ENCODE results near the gene GADD45G.

The GADD45G gene

DNA sequence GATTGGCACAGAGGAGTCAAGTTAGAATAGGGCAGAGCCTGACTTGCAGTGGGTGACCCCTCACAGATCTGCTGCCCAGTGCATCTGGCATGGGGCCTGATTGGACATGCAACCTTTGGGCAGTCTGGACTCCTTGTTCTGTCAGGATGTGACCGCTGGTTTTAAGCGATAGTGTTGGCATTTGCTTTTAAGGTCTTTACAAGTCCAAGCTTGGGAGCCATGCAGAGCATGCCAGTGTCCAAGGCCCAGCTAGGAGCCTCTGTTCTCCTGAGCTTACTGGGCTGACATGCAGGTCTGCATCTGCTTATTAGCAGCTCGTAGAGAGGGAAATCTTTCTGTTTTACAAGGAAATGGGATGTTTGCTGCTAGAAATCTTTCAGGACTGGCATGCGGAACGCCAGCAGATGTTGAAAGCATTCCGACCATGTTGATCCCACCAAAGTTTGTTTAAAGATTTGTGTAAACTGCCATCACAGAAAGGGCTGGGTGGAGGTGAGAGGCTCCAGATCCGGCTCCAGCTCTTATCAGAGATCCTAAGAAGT lies 27.5 kb downstream of the GADD45G start:
- TF ChIP-seq JUND (IDR thresholded peaks at IDR 0.05; ENCODE audit: low read depth) = no peak
- in situ Hi-C loops (cut with HindIII; ENCODE audit: low pct_unique_long_range_greater_than_20kb, low sequenced_read_pairs) = no loop called here
- no peak for DNase-seq (ENCODE audit: low read depth in 1 of 2, low spot score in 1 of 2)

DNA sequence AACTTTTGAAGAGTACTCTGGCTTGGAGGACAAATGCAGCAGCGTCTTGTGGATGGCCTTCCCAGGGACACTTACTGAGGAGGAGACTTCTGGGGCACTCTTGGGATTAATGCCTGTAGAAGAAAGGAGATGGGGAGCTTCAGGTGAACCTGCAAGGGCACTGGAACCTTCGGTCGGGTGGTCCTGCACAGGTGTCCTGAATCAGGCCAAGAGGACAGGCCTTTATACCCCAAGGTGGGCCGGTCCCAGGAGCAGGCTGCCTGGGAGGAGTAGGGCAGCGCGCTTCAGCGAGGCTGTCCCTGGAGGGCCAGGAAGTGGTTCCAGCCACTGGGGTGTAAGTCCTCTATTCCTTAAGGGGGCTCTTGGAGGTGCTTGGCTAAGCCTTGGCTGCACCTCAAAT lies 27.9 kb downstream of the GADD45G start:
- no peak for DNase-seq (ENCODE audit: low read depth in 1 of 2, low spot score in 1 of 2)
- TF ChIP-seq JUND (IDR thresholded peaks at IDR 0.05; ENCODE audit: low read depth) = no peak
- in situ Hi-C loops (cut with HindIII; ENCODE audit: low pct_unique_long_range_greater_than_20kb, low sequenced_read_pairs) = no loop called here

DNA sequence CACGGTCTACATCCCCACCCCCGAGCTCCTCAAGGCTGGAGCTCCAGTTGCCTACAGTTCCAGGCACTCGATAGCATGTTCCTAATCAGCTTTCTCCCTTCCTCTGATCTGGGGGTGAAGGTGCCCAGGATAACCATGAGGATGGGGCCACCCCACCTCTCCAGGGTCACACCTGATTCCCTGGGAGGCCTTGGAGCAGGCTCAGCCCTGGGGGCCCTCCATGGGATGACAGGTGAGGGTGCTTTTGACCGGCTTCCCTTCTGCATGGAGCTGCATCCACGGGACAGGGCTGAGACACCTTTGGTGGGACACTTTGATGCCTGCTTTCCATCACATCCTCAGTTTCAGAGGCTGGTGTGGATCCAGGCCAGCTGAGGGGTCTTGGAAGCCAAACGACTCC lies 28.6 kb downstream of the GADD45G start:
- in situ Hi-C loops (cut with HindIII; ENCODE audit: low pct_unique_long_range_greater_than_20kb, low sequenced_read_pairs) = no loop called here
- DNase-seq (ENCODE audit: low read depth in 1 of 2, low spot score in 1 of 2) = no peak
- TF ChIP-seq JUND (IDR thresholded peaks at IDR 0.05; ENCODE audit: low read depth) = no peak

DNA sequence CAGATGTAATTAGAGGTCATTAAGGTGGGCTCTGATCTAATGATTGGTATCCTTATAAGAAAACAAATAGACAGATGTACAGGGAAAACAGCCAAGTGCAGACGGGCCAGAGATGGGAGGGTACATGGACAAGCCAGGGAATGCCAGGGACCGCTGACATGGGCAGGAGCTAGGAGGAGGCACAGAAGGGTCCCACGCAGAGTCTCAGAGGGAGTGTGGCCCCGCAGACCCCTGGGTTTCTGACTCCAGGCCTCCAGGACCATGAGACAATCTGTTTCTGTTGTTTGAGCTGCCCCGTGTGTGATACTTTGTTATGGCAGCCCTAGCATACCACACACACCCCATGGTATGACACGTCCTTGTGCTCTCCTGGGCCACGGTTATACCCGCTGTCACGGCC lies 29.1 kb downstream of the GADD45G start:
- TF ChIP-seq JUND (IDR thresholded peaks at IDR 0.05; ENCODE audit: low read depth) = no peak
- in situ Hi-C loops (cut with HindIII; ENCODE audit: low pct_unique_long_range_greater_than_20kb, low sequenced_read_pairs) = no loop called here
- no peak for DNase-seq (ENCODE audit: low read depth in 1 of 2, low spot score in 1 of 2)

DNA sequence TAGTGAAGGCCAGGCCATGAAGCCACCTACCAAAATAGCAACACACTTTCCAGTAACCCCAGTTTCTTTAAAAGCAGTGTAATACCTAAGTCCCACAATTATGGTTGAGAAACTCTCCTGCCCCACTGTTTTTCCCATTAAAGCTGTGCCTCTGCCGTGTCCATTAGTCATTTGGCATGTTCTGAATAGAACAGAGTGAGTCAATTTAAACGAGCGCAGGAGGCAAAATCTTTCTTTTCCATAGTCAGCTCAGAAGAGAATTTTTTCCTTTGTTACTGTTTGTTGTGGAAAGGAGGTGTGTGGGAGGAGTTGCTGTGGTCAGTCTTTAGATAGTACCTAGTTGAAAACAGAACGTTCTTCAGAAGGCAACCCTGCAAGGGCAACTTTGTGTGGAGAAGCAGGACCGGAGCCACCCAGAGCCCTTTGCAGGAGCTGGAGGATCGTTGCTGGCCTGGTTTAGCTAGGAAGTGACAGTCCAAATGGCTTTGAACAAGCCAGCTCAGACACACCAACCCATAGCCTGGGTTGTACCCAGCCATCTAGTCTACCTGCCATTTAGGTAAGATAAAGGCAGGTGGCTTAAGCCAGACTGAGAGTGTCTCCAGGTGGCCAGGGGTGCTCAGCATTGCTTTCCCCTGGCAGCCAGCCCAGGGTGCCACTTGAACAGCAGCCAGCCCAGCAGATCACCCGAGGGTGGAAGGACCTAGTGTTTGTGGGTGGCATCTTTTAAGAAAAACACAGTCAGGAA lies 30.4 kb downstream of the GADD45G start:
- DNase-seq (ENCODE audit: low read depth in 1 of 2, low spot score in 1 of 2) = no peak
- in situ Hi-C loops (cut with HindIII; ENCODE audit: low pct_unique_long_range_greater_than_20kb, low sequenced_read_pairs) = no loop called here

DNA sequence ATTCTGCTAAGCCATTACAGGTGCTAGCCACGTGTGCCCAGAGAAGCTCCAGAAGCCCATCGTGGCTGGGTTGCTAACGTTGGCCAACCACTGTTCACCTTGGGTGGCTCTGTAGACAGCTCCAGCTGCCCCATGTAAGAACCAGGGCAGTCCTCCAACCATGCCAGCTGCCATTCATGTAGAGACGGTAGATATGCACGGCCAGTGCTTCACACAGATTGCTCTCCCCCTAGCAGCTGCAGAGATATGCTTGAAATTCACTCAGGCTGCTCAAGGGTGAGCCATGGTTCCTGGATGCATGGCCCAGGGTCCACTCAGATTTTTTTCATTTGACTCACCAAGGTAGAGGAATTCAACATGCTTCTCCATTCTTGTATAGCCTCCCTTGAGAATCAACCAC lies 31.0 kb downstream of the GADD45G start:
- no peak for TF ChIP-seq JUND (IDR thresholded peaks at IDR 0.05; ENCODE audit: low read depth)
- DNase-seq (ENCODE audit: low read depth in 1 of 2, low spot score in 1 of 2) = no peak
- in situ Hi-C loops (cut with HindIII; ENCODE audit: low pct_unique_long_range_greater_than_20kb, low sequenced_read_pairs) = no loop called here

More for the DNA sequence above, 30.4 kb downstream of the GADD45G start:
- TF ChIP-seq JUND (IDR thresholded peaks at IDR 0.05; ENCODE audit: low read depth) = no peak

DNA sequence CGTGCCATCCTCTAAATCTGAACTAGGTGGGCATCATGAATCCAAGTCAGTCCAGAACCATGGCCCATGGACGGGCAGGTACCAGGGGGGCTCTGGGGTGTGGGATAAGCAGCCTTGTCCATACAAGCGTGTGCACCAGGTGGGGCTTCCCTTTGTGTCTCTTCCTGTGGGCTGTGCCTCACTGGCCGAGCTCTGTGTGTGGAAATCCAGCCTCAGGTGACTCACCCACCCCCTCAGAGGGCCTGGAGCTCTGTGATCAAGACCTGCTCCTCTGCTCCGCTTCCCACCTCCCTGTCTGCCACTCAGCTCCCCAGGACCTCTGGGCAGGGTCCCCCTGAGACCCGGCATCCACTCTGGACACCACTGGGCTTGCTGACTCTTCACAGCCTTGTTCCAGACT lies 33.0 kb downstream of the GADD45G start:
- no peak for TF ChIP-seq JUND (IDR thresholded peaks at IDR 0.05; ENCODE audit: low read depth)
- no peak for DNase-seq (ENCODE audit: low read depth in 1 of 2, low spot score in 1 of 2)
- in situ Hi-C loops (cut with HindIII; ENCODE audit: low pct_unique_long_range_greater_than_20kb, low sequenced_read_pairs) = no loop called here

DNA sequence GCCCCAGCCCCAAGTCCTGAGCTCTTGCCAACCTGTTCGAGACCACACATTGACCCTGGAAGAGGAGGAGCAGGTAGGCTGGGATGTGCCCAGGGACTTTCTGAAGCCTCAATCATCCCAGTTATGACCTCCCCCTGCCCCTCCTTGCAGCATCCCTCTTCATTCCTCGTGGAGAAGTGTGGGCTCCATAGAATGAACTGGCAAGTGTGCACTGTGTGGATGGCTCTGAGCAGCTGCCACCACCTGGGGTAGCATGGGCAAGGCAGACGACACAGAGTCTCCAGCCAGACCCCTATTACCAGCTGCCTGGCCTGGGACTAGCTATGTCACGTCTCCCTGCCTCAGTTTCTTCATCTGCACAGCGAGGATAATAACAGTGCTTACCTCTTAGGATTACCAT lies 33.5 kb downstream of the GADD45G start:
- in situ Hi-C loops (cut with HindIII; ENCODE audit: low pct_unique_long_range_greater_than_20kb, low sequenced_read_pairs) = no loop called here
- no peak for DNase-seq (ENCODE audit: low read depth in 1 of 2, low spot score in 1 of 2)
- TF ChIP-seq JUND (IDR thresholded peaks at IDR 0.05; ENCODE audit: low read depth) = no peak

DNA sequence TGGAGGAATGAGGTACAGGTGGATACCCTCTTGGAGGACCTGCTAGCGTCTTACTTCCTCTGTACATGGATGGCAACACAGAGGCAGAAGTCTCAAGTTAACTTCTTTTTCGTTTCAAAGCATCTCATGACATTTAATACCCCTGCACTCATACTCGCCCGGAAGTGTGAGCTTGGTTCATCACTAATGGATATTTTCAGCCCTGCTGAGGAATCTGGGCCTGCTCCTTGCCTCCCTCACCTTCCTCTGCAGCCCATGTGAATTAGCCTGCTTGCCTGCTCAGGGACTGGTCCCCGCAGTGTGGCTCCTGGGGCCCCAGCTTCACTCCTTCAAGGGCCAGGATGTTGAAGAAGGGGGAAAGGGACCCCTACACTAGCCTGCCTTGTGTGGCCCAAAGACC lies 34.1 kb downstream of the GADD45G start:
- TF ChIP-seq JUND (IDR thresholded peaks at IDR 0.05; ENCODE audit: low read depth) = no peak
- in situ Hi-C loops (cut with HindIII; ENCODE audit: low pct_unique_long_range_greater_than_20kb, low sequenced_read_pairs) = no loop called here
- no peak for DNase-seq (ENCODE audit: low read depth in 1 of 2, low spot score in 1 of 2)

DNA sequence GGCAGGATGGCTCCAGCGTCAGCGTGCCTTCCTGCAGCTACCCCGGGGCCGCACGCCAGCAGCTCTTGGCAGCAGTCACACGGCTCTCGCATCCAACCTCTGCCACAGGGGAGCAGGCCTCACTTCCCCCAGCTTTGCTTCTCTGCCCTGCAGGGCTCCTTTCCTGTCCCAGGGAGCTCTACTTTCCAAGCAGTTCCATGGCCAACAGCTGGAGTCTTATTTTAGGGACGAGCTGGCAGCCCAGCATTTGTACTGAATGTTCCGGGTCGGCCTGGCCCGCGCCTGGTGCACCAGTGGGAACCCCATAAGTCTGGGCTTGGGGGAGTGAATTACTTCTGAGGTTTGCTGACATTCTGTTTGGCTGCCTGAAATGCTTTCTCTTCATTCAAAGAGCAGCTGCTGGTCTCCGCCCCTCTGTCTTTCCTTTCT lies 34.6 kb downstream of the GADD45G start:
- no peak for DNase-seq (ENCODE audit: low read depth in 1 of 2, low spot score in 1 of 2)
- in situ Hi-C loops (cut with HindIII; ENCODE audit: low pct_unique_long_range_greater_than_20kb, low sequenced_read_pairs) = no loop called here
- no peak for TF ChIP-seq JUND (IDR thresholded peaks at IDR 0.05; ENCODE audit: low read depth)

DNA sequence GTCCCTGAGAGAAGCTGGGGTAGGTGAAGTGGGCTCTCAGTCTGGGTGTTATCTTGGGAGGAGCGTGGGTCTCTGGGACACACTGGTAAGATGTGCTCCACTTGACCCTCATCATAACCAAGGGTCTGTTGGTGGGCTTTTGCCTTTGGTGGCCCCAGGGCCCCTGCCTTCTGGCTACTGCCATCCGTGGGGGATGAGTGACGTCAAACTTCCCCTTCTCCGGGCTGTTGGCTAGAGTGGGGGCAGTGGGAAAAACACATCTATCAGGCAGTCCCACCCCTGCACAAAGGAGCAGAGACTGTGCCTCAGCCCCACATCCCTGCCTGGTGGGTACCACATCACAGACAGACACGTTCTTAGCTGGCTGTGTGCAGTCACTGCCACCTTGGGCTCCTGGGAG lies 35.1 kb downstream of the GADD45G start:
- in situ Hi-C loops (cut with HindIII; ENCODE audit: low pct_unique_long_range_greater_than_20kb, low sequenced_read_pairs) = no loop called here
- DNase-seq (ENCODE audit: low read depth in 1 of 2, low spot score in 1 of 2) = no peak
- TF ChIP-seq JUND (IDR thresholded peaks at IDR 0.05; ENCODE audit: low read depth) = no peak

DNA sequence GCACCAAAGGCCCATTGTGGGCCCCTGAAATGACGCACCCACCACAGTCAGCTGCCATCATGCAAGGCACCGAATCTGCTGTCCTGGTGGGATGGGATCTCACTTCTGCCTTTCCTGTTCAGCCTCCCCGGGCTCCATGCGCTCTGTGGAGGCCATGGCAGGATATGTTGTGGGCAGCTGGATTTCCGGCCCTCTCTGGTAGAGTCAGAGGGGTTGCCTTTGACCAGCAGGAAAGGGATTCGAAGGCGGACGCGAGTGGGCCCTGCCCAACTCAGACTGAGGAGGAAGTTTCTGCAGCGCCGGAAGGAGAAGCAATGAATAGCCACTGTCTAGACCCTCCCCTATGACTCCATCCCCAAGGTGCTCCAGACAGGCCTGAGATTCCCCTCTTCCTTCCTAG lies 35.5 kb downstream of the GADD45G start:
- TF ChIP-seq JUND (IDR thresholded peaks at IDR 0.05; ENCODE audit: low read depth) = no peak
- in situ Hi-C loops (cut with HindIII; ENCODE audit: low pct_unique_long_range_greater_than_20kb, low sequenced_read_pairs) = no loop called here
- DNase-seq (ENCODE audit: low read depth in 1 of 2, low spot score in 1 of 2) = no peak

DNA sequence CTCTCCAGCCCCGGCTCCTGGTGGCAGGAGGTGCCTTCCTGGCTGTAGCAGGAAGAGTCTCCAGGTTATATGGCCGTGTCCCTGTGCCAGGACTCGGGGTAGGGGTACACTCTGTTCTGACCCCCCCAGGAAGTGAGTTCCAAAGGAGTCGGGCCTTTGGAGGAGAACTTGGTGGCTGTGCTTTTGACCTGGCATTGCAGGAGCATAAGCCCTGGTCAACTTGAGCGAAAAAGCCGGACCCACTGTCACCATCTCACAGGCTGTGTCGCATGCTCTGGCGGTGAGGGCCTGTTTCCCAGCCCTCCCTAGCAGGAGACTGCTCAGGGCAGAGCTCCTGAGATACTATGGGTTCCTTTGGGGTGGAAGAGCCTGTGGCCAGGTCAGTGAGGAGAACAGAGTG lies 36.0 kb downstream of the GADD45G start:
- TF ChIP-seq JUND (IDR thresholded peaks at IDR 0.05; ENCODE audit: low read depth) = no peak
- DNase-seq (ENCODE audit: low read depth in 1 of 2, low spot score in 1 of 2) = no peak
- in situ Hi-C loops (cut with HindIII; ENCODE audit: low pct_unique_long_range_greater_than_20kb, low sequenced_read_pairs) = no loop called here

DNA sequence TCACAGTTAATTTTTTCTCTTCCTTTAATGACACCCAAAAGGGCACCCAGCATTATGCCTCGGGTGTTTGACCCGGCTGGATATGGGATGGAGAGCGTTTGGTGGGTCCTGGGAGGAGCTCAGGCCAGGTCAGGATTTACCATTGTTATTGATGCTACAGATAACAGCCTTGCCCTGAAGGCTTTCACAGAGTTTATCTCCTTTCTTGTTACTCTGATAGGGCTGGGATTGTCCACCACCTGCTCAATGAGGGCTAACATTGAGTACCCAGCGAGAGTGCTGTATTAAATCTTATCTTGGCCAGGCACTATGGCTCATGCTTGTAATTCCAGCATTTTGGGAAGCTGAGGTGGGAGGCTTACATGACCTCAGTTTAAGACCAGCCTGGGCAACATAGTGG lies 37.2 kb downstream of the GADD45G start:
- in situ Hi-C loops (cut with HindIII; ENCODE audit: low pct_unique_long_range_greater_than_20kb, low sequenced_read_pairs) = no loop called here
- no peak for TF ChIP-seq JUND (IDR thresholded peaks at IDR 0.05; ENCODE audit: low read depth)
- DNase-seq (ENCODE audit: low read depth in 1 of 2, low spot score in 1 of 2) = no peak

All from T47D (cell line).